HG03108 (cell line): Measurements from ENCODE around the gene SLC29A1.
A peak's percentile ranks its signal among the peaks of the same experiment; 100 is the strongest.

Experiments
- ATAC-seq: cut with Tn5 transposase; IDR thresholded peaks from one replicate; pipeline ENCODE4 v1.9.1; 2021; ENCODE audit warnings: moderate library complexity; ENCODE audit not compliant: unreplicated experiment

The SLC29A1 gene

GRCh38 chr6:44264154-44265006 lies 41.0 kb downstream of the SLC29A1 start:
- peak; percentile 27 for ATAC-seq

GRCh38 chr6:44265007-44265721 lies 41.8 kb downstream of the SLC29A1 start, which contains the start of gene NFKBIE:
NFKBIE (minus strand) TSS chr6:44265551; CDS start chr6:44265346, 205 bp downstream.
- peak; percentile 31 for ATAC-seq

GRCh38 chr6:44265722-44266233 lies 42.4 kb downstream of the SLC29A1 start:
- no peak for ATAC-seq

GRCh38 chr6:44266347-44266746 lies 43.0 kb downstream of the SLC29A1 start:
- peak; percentile 31 for ATAC-seq

- ATAC-seq, result no peak
Measured at GRCh38 chr6:44267252-44267651, 43.9 kb downstream of the SLC29A1 start.

GRCh38 chr6:44268095-44268628 lies 44.8 kb downstream of the SLC29A1 start:
- no peak for ATAC-seq

GRCh38 chr6:44269178-44269920 lies 46.0 kb downstream of the SLC29A1 start:
- no peak for ATAC-seq

- ATAC-seq, result no peak
Measured at GRCh38 chr6:44269921-44270525, 46.6 kb downstream of the SLC29A1 start, which contains the start of gene TMEM151B. TMEM151B (plus strand) TSS chr6:44270450; CDS start chr6:44270743, 293 bp downstream.

GRCh38 chr6:44270526-44271405 lies 47.4 kb downstream of the SLC29A1 start:
- no peak for ATAC-seq

- no peak for ATAC-seq
Measured at GRCh38 chr6:44271406-44271723, 48.0 kb downstream of the SLC29A1 start.

GRCh38 chr6:44271914-44272313 lies 48.5 kb downstream of the SLC29A1 start:
- ATAC-seq, result no peak

- ATAC-seq, result no peak
Measured at GRCh38 chr6:44272529-44272928, 49.1 kb downstream of the SLC29A1 start.

GRCh38 chr6:44272999-44273566 lies 49.7 kb downstream of the SLC29A1 start:
- ATAC-seq, result no peak

- ATAC-seq, result no peak
Measured at GRCh38 chr6:44273617-44274016, 50.2 kb downstream of the SLC29A1 start.

- no peak for ATAC-seq
Measured at GRCh38 chr6:44275271-44275748, 51.9 kb downstream of the SLC29A1 start.

- ATAC-seq, result no peak
Measured at GRCh38 chr6:44275749-44276648, 52.6 kb downstream of the SLC29A1 start.

- no peak for ATAC-seq
Measured at GRCh38 chr6:44276667-44277640, 53.6 kb downstream of the SLC29A1 start.
